Spleen (tissue), 7 donors: ENCODE results near the gene MXRA8.

ENCODE experiments used
- CTCF ChIP-seq, 11 experiments: fragments of 200-600 bp in 7 of 11; fragments of 450-650 bp in 4 of 11; sonication (generic) in 4 of 11; IDR thresholded peaks in 8 of 11; conservative IDR thresholded peaks in 3 of 11; 1 replicate in 7 of 11; 2 replicates in 4 of 11; pipeline versions ENCODE4 v1.4.0 to v1.8.0; 2016 to 2021; ENCODE audit warnings: antibody characterized with exemption in 11 of 11, inconsistent platforms in 4 of 11, mild to moderate bottlenecking in 1 of 11
- POLR2A ChIP-seq, 3 donors: fragments of 450-650 bp; IDR thresholded peaks; one replicate each; pipeline ENCODE4 v1.5.1; 2017; ENCODE audit warnings: antibody characterized with exemption in 3 of 3, mild to moderate bottlenecking in 1 of 3
- POLR2AphosphoS5 ChIP-seq, 3 donors: sonication (generic); formaldehyde crosslinking; IDR thresholded peaks; one replicate each; pipeline ENCODE4 v1.5.1; 2017; ENCODE audit warnings: antibody characterized with exemption in 3 of 3
- donor health status: DM: no; HTN: no; CAD: no; lungs with moderate emphysema.
- donor health status: DM: no; HTN: no; CAD: no.
- donor health status: DM: no; HTN: no; CAD: no.

DNA sequence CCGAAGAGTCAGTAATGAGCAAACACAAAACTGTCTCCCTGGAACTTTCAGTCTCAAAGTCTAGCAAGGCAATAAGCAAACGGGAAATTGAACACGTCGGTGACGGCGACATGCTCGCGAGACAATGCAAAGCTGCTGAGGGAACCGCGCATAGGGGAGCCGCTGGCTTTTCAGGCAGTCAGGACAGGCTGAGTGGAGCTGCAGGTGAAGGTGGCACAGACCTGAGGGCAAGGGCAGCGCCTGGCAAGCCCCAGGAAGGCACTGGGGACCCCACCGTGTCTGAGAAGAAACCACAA, 38.8 kb downstream of the MXRA8 start:
- TF ChIP-seq CTCF (IDR thresholded peaks at IDR 0.05 in 8 of 11, conservative IDR thresholded peaks at IDR 0.05 in 3 of 11) = no peak
- no peak for TF ChIP-seq POLR2AphosphoS5 (IDR thresholded peaks at IDR 0.05)
- TF ChIP-seq POLR2A (IDR thresholded peaks at IDR 0.05) = no peak
